ENCODE data around the gene ENO4. TPM values are rescaled to one million over a fixed set of nuclear protein-coding genes. Genes with fewer than 3 reads are reported as not detected.

The ENO4 gene
- total RNA-seq, 1 experiment from 2014 or later = 0.07 TPM

- no peak for DNase-seq (ENCODE audit: low spot score)
These were observed 18.2 kb upstream of the ENO4 start for GRCh38 chr10:116831086-116831485.

DNA sequence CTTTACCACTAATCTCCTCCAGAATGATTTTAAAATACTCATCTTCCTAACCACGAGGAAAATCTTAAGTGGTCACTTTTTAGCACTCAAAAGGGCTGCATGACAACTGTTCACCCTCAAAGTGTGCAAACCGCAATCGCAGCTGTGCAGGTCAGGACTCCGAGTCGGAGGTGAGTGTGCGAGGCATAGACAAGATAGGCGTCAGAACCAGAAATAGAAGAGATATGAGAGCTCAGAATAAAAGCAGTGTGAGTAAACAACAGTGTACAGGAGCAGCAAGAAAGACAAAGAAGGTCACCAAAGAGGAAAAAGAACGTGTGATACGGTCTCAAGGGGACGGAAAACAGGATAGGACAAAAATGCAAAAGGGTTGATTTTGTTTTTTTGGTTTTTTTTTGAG, 17.5 kb upstream of the ENO4 start:
- DNase-seq (ENCODE audit: low spot score) = no peak

DNA sequence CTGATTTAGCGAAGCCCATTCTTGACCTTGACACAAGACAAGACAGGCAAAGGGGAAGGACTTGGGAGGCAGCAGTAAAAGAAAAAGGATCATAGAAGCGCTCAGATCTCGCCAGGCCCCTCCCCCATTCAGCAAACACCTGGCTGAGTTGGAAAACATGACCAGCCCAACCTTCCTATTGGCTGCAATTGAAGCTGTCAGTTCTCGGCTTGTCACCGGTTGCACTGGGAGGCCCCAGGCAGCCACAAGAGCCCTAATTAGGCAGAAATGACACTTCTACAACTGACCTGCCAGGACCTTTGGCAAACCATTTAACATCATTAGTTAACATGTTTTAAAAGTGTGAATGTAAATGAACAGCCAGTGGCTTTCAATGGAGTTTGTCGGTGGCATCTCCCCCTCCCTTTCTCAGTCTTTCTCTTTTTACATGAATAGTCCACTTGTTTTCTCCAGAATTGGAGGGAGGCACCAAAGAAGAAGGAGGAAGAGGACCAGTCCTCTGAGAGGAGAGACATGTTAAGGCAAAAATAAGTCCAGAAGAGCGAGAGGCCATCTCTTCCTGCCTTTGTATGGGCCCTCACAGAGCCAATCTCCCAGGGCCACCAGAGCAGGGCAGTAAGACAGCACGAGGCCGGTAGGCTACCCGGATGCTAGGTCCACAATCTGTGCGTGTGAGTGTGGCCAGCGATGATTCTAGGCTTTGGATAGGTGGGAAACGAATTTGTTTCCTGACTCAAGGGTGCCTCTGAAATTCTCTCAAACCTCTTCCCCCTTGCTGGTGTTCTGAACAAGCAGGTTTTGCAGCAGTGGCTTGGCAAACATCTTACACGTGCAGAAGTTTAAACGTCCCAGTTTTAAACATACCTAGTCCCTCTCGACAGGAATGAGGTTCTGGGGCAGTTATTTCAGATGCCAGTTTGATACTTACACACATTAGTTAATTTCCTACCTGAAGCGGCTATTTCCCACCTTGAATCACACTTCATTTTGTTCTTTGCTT, 15.0 kb upstream of the ENO4 start:
- no peak for DNase-seq (ENCODE audit: low spot score)

- DNase-seq (ENCODE audit: low spot score) = no peak
These were observed 13.6 kb upstream of the ENO4 start for GRCh38 chr10:116835658-116836057.

GRCh38 chr10:116836083-116836482, 13.2 kb upstream of the ENO4 start:
- DNase-seq (ENCODE audit: low spot score) = peak; percentile 7

GRCh38 chr10:116836902-116837523, 12.3 kb upstream of the ENO4 start:
- no peak for DNase-seq (ENCODE audit: low spot score)

GRCh38 chr10:116838143-116838725, 11.1 kb upstream of the ENO4 start:
- no peak for DNase-seq (ENCODE audit: low spot score)

- DNase-seq (ENCODE audit: low spot score) = no peak
These were observed 8.8 kb upstream of the ENO4 start for GRCh38 chr10:116840389-116841075.

GRCh38 chr10:116845823-116846222, 3.5 kb upstream of the ENO4 start:
- DNase-seq (ENCODE audit: low spot score) = no peak

DNA sequence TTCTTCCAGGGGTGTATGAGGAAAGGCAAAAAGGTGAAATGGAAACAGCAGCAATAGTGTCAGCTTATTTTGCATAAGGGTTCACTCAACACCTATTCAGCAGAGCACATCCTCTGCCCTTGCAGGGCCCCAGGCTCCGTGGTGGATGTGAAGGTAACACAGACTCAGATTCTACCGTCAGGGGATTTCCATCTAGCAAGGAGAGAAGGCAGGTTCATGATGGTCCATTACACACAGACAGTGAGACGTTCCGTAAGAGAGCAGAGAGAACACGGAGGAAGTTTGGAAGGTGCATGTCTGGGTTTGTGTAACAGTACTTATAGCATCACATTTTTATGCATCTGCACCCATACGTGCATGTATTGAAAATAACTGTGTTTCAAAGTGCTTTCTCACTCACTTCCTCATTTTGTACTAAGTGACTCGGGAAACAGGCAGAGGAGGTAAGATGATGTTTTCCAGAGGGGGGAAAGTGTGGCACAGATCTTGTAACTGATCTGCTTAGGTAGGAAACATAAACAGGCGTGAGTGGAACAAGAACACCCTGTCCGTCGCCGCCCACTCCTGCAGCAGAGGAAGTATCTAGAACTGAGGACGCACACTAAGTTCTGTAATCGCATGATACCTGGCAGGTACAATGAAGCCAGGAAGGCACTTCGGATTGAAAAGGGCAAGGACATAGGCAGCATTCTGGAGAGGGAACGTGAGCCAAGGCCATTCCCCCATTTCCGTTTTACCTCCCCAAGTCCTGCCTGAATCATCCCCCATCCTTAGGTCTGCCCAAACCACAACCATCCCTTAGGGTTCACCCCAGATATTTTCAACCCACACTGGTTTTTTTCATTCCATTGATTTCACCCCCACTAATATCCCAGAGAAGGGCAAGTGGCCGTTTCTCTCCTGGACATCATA, 1.0 kb upstream of the ENO4 start:
- peak; percentile 8 for DNase-seq (ENCODE audit: low spot score)

DNA sequence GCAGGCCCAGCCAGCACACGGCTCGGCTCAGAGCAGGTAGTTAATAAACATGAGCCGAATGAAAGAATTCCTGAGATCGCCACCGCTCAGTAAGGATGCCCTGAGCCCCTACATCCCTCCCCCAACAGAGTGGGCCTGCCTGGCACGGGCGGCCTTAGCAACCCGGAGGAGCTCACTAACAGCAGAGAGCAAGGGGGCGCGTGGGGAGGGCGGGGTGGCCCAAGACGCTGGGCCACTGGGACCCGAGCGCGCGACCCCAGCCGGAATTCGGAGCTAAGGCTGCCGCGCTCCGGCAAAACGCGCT, 403 bp upstream of the ENO4 start:
- DNase-seq (ENCODE audit: low spot score) = no peak

DNA sequence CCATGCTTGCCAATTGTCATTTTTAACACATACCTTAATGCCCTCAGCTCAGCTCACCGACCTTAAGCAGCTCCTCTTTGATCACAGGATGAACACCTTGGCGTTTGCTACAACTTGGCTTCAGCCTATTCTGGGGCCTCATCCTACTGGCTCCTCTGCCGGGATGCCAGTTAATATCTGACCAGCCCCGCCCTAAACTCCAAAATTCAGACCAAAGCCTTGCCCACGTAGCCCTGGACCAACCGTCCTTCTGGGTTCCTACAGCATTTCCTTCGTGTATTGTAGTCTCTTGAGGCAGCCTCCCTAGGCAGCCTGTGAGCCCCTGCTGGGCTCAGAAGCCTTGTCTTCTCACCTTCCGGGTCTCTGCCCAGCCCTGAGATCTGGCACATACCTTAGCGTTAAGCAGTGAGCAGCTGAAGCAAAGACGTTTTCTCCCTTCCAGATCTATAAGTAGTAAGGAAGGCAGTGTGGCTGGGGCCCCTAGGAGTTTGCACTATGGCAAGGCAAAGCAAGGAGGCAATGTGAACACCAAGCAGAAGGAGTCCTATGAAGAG, 836 bp downstream of the ENO4 start:
- DNase-seq (ENCODE audit: low spot score) = no peak

DNA sequence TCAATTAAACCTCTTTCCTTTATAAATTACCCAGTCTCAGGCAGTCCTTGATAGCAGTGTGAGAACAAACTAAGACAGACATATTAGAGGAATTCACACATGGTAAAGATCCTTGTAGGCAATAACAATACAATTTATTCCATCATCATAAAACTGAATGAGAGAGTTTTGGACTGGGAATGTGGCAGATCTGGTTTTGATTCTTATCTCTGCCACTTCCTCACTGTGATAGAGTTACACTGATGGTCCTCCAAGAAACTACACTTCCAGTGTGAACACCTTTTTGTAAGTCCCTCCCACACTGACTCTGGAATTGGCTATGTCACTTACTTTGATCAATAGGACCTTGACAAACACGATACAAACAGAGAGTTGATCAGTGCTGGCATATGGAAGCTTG, 2.9 kb downstream of the ENO4 start:
- DNase-seq (ENCODE audit: low spot score) = no peak

DNA sequence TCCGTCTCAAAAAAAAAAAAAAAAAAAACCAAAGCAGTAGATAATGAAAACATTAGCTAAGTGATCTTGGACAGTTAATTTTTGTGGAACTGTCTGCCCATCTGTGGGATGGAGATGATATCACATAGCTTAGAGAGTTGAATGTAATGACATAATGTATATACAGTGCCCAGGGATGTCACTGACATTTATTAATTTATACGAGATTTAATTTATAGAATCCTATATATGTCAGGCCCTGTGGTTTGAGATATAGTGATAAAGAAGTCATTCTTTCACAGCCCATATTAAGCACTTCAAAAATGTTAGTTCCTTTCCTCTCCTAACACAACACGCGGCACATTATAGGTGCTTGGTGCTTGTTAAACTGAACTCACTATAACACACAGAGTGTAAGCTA, 4.0 kb downstream of the ENO4 start:
- no peak for DNase-seq (ENCODE audit: low spot score)

- no peak for DNase-seq (ENCODE audit: low spot score)
These were observed 4.4 kb downstream of the ENO4 start for GRCh38 chr10:116853701-116854100.

GRCh38 chr10:116857156-116857555, 7.9 kb downstream of the ENO4 start:
- DNase-seq (ENCODE audit: low spot score) = no peak

- DNase-seq (ENCODE audit: low spot score) = no peak
These were observed 12.5 kb downstream of the ENO4 start for GRCh38 chr10:116861796-116862195.

DNA sequence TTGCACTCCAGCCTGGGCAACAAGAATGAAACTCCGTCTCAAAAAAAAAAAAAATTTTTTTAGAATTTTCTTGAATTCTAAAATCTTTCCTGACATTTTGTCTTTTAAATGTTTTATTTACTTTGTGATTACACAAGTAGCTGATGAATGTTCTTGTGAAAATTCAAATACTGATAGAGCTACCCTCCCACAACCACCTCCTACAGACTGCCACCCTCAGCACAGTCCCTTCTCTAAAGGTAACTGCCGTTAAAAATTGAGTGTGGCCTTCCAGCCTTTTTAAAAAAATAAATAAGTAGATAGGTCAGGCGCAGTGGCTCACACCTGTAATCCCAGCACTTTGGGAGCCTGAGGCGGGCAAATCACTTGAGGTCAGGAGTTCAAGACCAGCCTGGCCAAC, 15.1 kb downstream of the ENO4 start:
- DNase-seq (ENCODE audit: low spot score) = no peak

DNA sequence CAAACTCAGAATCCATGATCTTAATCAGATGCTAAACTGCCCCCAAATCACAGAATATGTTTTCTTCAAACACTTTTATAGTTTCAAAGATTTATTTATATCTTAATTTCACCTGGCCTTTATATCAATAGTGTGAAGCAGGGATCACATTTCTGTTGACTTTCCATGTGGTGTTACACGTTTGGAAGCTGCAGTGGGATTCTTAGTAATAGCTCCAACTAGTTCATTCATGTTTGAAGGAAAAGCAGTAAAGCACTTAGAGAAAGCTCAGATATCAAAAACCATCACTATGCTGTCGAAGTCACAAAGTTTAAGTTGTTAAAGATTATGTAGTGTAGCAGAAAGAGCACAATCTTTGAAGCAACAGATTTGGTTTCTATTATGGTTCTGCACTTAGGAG, 16.8 kb downstream of the ENO4 start:
- DNase-seq (ENCODE audit: low spot score) = no peak

DNA sequence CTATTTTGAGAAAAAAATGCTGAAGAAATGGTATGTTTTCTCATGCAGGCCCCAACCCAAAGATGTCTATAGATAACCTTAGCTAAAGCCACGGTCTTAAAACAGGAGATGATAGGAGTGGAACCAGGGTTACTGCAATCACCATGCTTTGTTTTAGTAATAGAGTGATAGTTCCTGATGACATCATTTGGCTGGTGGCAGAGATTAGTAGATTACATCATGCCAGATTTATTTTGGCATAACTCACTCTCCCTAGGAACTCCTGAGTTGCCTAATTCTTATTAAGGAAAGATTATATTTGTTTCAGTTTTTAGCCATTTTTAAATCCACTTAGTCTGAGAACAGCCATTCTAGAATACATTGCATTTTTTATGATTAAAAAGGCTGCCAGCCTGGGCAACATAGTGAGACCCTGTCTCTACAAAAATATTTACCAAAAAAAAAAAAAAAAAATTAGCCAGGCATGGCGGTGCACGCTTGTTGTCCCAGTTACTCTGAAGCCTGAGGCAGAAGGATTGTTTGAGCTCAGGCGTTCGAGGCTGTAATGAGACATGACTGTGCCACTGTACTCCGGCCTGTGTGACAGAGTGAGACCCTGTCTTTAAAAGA, 17.8 kb downstream of the ENO4 start:
- DNase-seq (ENCODE audit: low spot score) = peak; percentile 10

All from A172 (cell line).